ENCODE results near the gene CCDC7. TPM values are rescaled to one million over a fixed set of nuclear protein-coding genes. Genes with fewer than 3 reads are reported as not detected.
A peak's percentile ranks its signal among the peaks of the same experiment; 100 is the strongest.
"Not testable (repeated sequence)": the region's sequence is repeated elsewhere in the genome, so short reads cannot be mapped to it uniquely, and the experiment has no call there.

CCDC7 gene
- total RNA-seq, 1 experiment from 2014 or later = 6.3 TPM

- H3K36me3 Mint-ChIP-seq (ENCODE audit: insufficient read depth, unreplicated experiment) = peaks cover 52% of the 10 kb centered on the region
- no peak for TF ChIP-seq CTCF (IDR thresholded peaks at IDR 0.05; ENCODE audit: unreplicated experiment)
- ChIA-PET POLR2A (interaction anchor here (0.9 kb wide), 1 partner anchor 113 kb away, joined by 4 read pairs; no protein-coding TSS in a partner anchor), CTCF (no interaction called here)
- H3K27ac Mint-ChIP-seq (ENCODE audit: low read depth, unreplicated experiment) = no peak overlapping the region
- H3K4me1 Mint-ChIP-seq (ENCODE audit: insufficient read depth, unreplicated experiment) = peaks cover 5% of the 10 kb centered on the region
- peak; percentile 14 for DNase-seq (ENCODE audit: unreplicated experiment)
- H3K9me3 Mint-ChIP-seq (ENCODE audit: unreplicated experiment) = no peaks in the 10 kb centered on the region
- no peaks in the 10 kb centered on the region for H3K27me3 Mint-ChIP-seq (ENCODE audit: insufficient read depth, unreplicated experiment)
- BruUV-seq (replicated peaks) = no TSS peak
- no peak overlapping the region for H3K4me3 Mint-ChIP-seq (ENCODE audit: unreplicated experiment)
- intact Hi-C loops (cut with micrococcal nuclease) = loop anchor here (5.0 kb wide), 1 partner anchor 114 kb away; no protein-coding TSS in a partner anchor
Measured at GRCh38 chr10:32893434-32893833, 447.5 kb downstream of the CCDC7 start.

- H3K4me3 Mint-ChIP-seq (ENCODE audit: unreplicated experiment) = no peak overlapping the region
- intact Hi-C loops (cut with micrococcal nuclease) = loop anchor here (5.0 kb wide), 1 partner anchor 113 kb away; no protein-coding TSS in a partner anchor
- BruUV-seq (replicated peaks) = no TSS peak
- CTCF ChIA-PET = no interaction called here
- TF ChIP-seq CTCF (IDR thresholded peaks at IDR 0.05; ENCODE audit: unreplicated experiment) = no peak
- H3K27me3 Mint-ChIP-seq (ENCODE audit: insufficient read depth, unreplicated experiment) = no peaks in the 10 kb centered on the region
- H3K9me3 Mint-ChIP-seq (ENCODE audit: unreplicated experiment) = no peaks in the 10 kb centered on the region
- peak overlapping the region; percentile 8 for H3K27ac Mint-ChIP-seq (ENCODE audit: low read depth, unreplicated experiment)
- peaks cover 59% of the 10 kb centered on the region for H3K36me3 Mint-ChIP-seq (ENCODE audit: insufficient read depth, unreplicated experiment)
- POLR2A ChIA-PET = no interaction called here
- peaks cover 5% of the 10 kb centered on the region for H3K4me1 Mint-ChIP-seq (ENCODE audit: insufficient read depth, unreplicated experiment)
- DNase-seq (ENCODE audit: unreplicated experiment) = no peak
Measured at GRCh38 chr10:32893916-32894664, 448.1 kb downstream of the CCDC7 start.

- CTCF ChIA-PET; H3K9me3 Mint-ChIP-seq (ENCODE audit: unreplicated experiment); H3K27ac Mint-ChIP-seq (ENCODE audit: low read depth, unreplicated experiment); intact Hi-C loops (cut with micrococcal nuclease); H3K4me3 Mint-ChIP-seq (ENCODE audit: unreplicated experiment); H3K4me1 Mint-ChIP-seq (ENCODE audit: insufficient read depth, unreplicated experiment); DNase-seq (ENCODE audit: unreplicated experiment); H3K27me3 Mint-ChIP-seq (ENCODE audit: insufficient read depth, unreplicated experiment); POLR2A ChIA-PET; BruUV-seq (replicated peaks): not testable (repeated sequence)
- peaks cover 69% of the 10 kb centered on the region for H3K36me3 Mint-ChIP-seq (ENCODE audit: insufficient read depth, unreplicated experiment)
Measured at GRCh38 chr10:32895200-32895968, 449.4 kb downstream of the CCDC7 start.

- H3K27me3 Mint-ChIP-seq (ENCODE audit: insufficient read depth, unreplicated experiment) = no peaks in the 10 kb centered on the region
- H3K27ac Mint-ChIP-seq (ENCODE audit: low read depth, unreplicated experiment) = no peak overlapping the region
- ChIA-PET CTCF (no interaction called here), POLR2A (interaction anchor here (0.6 to 0.9 kb wide), 2 partner anchors 22 to 50 kb away, joined by 3 read pairs; no protein-coding TSS in a partner anchor)
- intact Hi-C loops (cut with micrococcal nuclease) = no loop called here
- BruUV-seq (replicated peaks) = no TSS peak
- no peaks in the 10 kb centered on the region for H3K4me1 Mint-ChIP-seq (ENCODE audit: insufficient read depth, unreplicated experiment)
- H3K4me3 Mint-ChIP-seq (ENCODE audit: unreplicated experiment) = no peak overlapping the region
- H3K9me3 Mint-ChIP-seq (ENCODE audit: unreplicated experiment) = no peaks in the 10 kb centered on the region
- DNase-seq (ENCODE audit: unreplicated experiment) = no peak
- TF ChIP-seq CTCF (IDR thresholded peaks at IDR 0.05; ENCODE audit: unreplicated experiment) = no peak
- H3K36me3 Mint-ChIP-seq (ENCODE audit: insufficient read depth, unreplicated experiment) = peaks cover 90% of the 10 kb centered on the region
Measured at GRCh38 chr10:32901815-32902214, 455.9 kb downstream of the CCDC7 start.

Data from MCF 10A (cell line).